ENCODE results near the gene SCAF1. TPM values are rescaled to one million over a fixed set of nuclear protein-coding genes. Genes with fewer than 3 reads are reported as not detected.

The SCAF1 gene
- total and polyA plus RNA-seq, 2 of the 13 experiments (the other 11 are each of a cell fraction or from before 2014, with no cell fraction given): 3.3 to 6.1 TPM

DNA sequence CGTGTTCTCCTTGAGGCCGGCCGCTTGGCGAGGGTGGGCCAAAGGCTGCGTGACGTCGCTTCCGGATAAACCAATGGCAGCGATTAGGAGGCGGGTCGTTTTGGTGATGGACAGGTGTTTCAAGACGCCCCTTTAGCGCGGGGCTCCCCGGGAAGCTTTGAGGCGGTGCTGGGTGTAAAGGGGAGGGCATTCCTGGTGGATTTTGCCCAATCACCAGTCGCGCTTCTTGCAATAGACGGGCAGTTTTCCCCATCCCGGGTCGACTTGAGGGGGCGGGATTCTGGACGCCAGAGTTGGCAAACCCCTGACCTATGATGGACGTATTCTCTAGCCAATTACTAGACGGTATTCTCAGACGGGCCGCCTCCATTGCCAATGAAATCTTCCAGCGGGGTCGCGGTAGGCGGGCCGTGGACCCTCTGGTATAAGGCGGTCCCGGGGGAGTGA is 34.8 kb downstream of the SCAF1 start (continued):
- TF ChIP-seq ZNF672 (CRISPR knock-in tag; IDR thresholded peaks at IDR 0.05) (no peak), JDP2 (CRISPR knock-in tag; IDR thresholded peaks at IDR 0.05; ENCODE audit: borderline replicate concordance) (no peak), KDM6A (CRISPR knock-in tag; IDR thresholded peaks at IDR 0.05; ENCODE audit: low read depth) (no peak), MEF2D (CRISPR knock-in tag; IDR thresholded peaks at IDR 0.05) (no peak), ZNF296 (CRISPR knock-in tag; conservative IDR thresholded peaks at IDR 0.05) (no peak), EEA1 (CRISPR knock-in tag; IDR thresholded peaks at IDR 0.05; ENCODE audit: borderline replicate concordance) (no peak), MEIS1 (CRISPR knock-in tag; IDR thresholded peaks at IDR 0.05; ENCODE audit: borderline replicate concordance) (0 out of 2 replicates have a peak, but pooled peaks have one; percentile 51), WIZ (CRISPR knock-in tag; IDR thresholded peaks at IDR 0.05) (no peak), RXRB (CRISPR knock-in tag; IDR thresholded peaks at IDR 0.05; ENCODE audit: borderline replicate concordance) (no peak; the same call in 1 of the 2 replicates), CHD4 (IDR thresholded peaks at IDR 0.05; ENCODE audit: borderline replicate concordance, low read length) (no peak), RCOR2 (CRISPR knock-in tag; IDR thresholded peaks at IDR 0.05) (no peak), ZNF674 (CRISPR knock-in tag; IDR thresholded peaks at IDR 0.05; ENCODE audit: low read depth) (no peak)
- TF ChIP-seq, protein P1, sequence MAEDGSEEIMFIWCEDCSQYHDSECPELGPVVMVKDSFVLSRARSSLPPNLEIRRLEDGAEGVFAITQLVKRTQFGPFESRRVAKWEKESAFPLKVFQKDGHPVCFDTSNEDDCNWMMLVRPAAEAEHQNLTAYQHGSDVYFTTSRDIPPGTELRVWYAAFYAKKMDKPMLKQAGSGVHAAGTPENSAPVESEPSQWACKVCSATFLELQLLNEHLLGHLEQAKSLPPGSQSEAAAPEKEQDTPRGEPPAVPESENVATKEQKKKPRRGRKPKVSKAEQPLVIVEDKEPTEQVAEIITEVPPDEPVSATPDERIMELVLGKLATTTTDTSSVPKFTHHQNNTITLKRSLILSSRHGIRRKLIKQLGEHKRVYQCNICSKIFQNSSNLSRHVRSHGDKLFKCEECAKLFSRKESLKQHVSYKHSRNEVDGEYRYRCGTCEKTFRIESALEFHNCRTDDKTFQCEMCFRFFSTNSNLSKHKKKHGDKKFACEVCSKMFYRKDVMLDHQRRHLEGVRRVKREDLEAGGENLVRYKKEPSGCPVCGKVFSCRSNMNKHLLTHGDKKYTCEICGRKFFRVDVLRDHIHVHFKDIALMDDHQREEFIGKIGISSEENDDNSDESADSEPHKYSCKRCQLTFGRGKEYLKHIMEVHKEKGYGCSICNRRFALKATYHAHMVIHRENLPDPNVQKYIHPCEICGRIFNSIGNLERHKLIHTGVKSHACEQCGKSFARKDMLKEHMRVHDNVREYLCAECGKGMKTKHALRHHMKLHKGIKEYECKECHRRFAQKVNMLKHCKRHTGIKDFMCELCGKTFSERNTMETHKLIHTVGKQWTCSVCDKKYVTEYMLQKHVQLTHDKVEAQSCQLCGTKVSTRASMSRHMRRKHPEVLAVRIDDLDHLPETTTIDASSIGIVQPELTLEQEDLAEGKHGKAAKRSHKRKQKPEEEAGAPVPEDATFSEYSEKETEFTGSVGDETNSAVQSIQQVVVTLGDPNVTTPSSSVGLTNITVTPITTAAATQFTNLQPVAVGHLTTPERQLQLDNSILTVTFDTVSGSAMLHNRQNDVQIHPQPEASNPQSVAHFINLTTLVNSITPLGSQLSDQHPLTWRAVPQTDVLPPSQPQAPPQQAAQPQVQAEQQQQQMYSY (CRISPR knock-in tag; IDR thresholded peaks at IDR 0.05): no peak
- TF ChIP-seq, protein P2, sequence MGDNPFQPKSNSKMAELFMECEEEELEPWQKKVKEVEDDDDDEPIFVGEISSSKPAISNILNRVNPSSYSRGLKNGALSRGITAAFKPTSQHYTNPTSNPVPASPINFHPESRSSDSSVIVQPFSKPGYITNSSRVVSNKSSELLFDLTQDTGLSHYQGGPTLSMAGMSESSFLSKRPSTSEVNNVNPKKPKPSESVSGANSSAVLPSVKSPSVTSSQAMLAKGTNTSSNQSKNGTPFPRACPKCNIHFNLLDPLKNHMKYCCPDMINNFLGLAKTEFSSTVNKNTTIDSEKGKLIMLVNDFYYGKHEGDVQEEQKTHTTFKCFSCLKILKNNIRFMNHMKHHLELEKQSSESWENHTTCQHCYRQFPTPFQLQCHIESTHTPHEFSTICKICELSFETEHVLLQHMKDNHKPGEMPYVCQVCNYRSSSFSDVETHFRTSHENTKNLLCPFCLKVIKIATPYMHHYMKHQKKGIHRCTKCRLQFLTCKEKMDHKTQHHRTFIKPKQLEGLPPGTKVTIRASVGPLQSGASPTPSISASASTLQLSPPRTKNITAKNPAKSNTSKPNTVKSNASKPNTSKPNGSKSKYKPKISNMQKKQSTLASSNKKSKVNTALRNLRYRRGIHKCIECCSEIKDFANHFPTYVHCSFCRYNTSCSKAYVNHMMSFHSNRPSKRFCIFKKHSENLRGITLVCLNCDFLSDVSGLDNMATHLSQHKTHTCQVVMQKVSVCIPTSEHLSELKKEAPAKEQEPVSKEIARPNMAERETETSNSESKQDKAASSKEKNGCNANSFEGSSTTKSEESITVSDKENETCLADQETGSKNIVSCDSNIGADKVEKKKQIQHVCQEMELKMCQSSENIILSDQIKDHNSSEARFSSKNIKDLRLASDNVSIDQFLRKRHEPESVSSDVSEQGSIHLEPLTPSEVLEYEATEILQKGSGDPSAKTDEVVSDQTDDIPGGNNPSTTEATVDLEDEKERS (CRISPR knock-in tag; IDR thresholded peaks at IDR 0.05): no peak
- TF ChIP-seq, protein P3, sequence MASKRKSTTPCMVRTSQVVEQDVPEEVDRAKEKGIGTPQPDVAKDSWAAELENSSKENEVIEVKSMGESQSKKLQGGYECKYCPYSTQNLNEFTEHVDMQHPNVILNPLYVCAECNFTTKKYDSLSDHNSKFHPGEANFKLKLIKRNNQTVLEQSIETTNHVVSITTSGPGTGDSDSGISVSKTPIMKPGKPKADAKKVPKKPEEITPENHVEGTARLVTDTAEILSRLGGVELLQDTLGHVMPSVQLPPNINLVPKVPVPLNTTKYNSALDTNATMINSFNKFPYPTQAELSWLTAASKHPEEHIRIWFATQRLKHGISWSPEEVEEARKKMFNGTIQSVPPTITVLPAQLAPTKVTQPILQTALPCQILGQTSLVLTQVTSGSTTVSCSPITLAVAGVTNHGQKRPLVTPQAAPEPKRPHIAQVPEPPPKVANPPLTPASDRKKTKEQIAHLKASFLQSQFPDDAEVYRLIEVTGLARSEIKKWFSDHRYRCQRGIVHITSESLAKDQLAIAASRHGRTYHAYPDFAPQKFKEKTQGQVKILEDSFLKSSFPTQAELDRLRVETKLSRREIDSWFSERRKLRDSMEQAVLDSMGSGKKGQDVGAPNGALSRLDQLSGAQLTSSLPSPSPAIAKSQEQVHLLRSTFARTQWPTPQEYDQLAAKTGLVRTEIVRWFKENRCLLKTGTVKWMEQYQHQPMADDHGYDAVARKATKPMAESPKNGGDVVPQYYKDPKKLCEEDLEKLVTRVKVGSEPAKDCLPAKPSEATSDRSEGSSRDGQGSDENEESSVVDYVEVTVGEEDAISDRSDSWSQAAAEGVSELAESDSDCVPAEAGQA (IDR thresholded peaks at IDR 0.05; ENCODE audit: low read depth): no peak
- TF ChIP-seq, protein P3 (CRISPR knock-in tag; IDR thresholded peaks at IDR 0.05; ENCODE audit: borderline replicate concordance): no peak
- TF ChIP-seq, protein P4, sequence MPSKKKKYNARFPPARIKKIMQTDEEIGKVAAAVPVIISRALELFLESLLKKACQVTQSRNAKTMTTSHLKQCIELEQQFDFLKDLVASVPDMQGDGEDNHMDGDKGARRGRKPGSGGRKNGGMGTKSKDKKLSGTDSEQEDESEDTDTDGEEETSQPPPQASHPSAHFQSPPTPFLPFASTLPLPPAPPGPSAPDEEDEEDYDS (CRISPR knock-in tag; IDR thresholded peaks at IDR 0.05): peak; percentile 98

Measured in HepG2 (cell line).